H1 (cell line): Measurements from ENCODE around the gene CSNK1D. TPM values are rescaled to one million over a fixed set of nuclear protein-coding genes. Genes with fewer than 3 reads are reported as not detected.

ENCODE experiments used
- CTBP2 ChIP-seq: IDR thresholded peaks from 2 replicates; pipeline ENCODE4 v1.7.0; 2011; ENCODE audit warnings: borderline replicate concordance, mild to moderate bottlenecking, moderate library complexity, mixed read lengths, low read length; ENCODE audit not compliant: insufficient read depth, insufficient read length
- FOSL1 ChIP-seq: IDR thresholded peaks from 2 replicates; pipeline ENCODE4 v1.6.1; 2011; ENCODE audit warnings: mild to moderate bottlenecking, low read depth, low read length, moderate library complexity; ENCODE audit not compliant: insufficient read depth
- GTF2F1 ChIP-seq: IDR thresholded peaks from 2 replicates; pipeline ENCODE4 v1.6.1; 2012; ENCODE audit warnings: low read depth, low read length, improper control_type of control experiment, borderline replicate concordance
- JUND ChIP-seq: IDR thresholded peaks from 2 replicates; pipeline ENCODE4 v1.6.1; 2011; ENCODE audit warnings: mild to moderate bottlenecking, improper control_type of control experiment, low read length
- TCF12 ChIP-seq: IDR thresholded peaks from 2 replicates; pipeline ENCODE4 v1.6.1; 2011; ENCODE audit warnings: low read depth, mild to moderate bottlenecking, low read length
- polyA plus RNA-seq, 7 experiments: library from polyadenylated mRNA; depleted of rRNA in 3 of 7; stranded (reverse) in 5 of 7; unstranded in 2 of 7; fragments of >200 nt in 5 of 7; fragments of 200-250 nt in 2 of 7; gene quantifications; 1 replicate in 5 of 7; 2 replicates in 1 of 7; 4 replicates in 1 of 7; pipeline versions ENCODE4 v1.2.1 to v1.2.3, GENCODE V29; 2011 to 2013; ENCODE audit warnings: missing spikeins in 2 of 7, mixed read lengths in 2 of 7
- total RNA-seq: library from RNA; stranded (reverse); fragmentation: NEBNext Ultra II Directional; extraction: Animal tissue kit (Norgen Biotek cat#: 25700); gene quantifications from 2 replicates; pipeline ENCODE4 v1.2.1, GENCODE V29; 2021
- TF ChIP-seq, protein P1 (sequence below): IDR thresholded peaks from 2 replicates; pipeline ENCODE4 v1.6.1; 2011; ENCODE audit warnings: low read depth, mild to moderate bottlenecking, low read length; ENCODE audit not compliant: insufficient read depth
- TF ChIP-seq, protein P2 (sequence below): IDR thresholded peaks from 2 replicates; pipeline ENCODE4 v1.6.1; 2012; ENCODE audit warnings: inconsistent platforms

Gene CSNK1D
- total and polyA plus RNA-seq, 2 of the 8 experiments (the other 6 are each of a cell fraction or from before 2014, with no cell fraction given): 73.5 to 103 TPM

DNA sequence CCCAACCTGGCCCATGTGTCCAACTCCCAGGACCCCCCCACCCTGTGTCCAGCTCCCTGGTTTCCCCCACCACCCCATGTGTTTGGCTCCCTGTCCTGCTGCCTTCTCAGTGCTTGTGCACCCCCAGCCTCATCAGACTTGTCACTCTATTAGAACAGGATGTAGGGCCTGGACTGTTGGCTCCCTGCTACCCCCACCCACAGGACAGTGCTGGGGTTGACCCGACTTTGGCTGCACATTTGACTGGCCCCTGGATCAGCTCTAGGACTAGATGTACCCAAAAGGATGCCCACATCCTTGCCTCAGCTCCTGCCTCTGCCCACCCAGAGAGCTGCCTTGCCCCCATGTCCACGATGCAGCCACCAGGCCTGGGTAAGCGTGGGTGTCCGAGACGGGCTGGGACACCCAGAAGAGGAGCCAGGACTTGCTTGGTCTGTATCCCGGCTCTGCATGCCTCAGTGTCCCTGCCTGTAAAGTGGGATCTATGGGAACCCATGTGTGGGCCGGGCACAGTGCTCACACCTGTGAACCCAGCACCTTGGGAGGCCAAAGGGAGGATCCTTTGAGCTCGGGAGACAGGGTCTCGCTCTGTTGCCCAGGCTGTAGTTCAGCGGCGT lies 59.4 kb downstream of the CSNK1D start (continued):
- TF ChIP-seq CTBP2: no peak
- no peak for TF ChIP-seq TCF12
- TF ChIP-seq, protein P1, sequence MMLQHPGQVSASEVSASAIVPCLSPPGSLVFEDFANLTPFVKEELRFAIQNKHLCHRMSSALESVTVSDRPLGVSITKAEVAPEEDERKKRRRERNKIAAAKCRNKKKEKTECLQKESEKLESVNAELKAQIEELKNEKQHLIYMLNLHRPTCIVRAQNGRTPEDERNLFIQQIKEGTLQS: no peak
- TF ChIP-seq GTF2F1: no peak
- no peak for TF ChIP-seq FOSL1
- TF ChIP-seq JUND: no peak
- TF ChIP-seq, protein P2, sequence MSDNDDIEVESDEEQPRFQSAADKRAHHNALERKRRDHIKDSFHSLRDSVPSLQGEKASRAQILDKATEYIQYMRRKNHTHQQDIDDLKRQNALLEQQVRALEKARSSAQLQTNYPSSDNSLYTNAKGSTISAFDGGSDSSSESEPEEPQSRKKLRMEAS: no peak
